OCI-LY1 (cell line): Measurements from ENCODE around the gene LCOR.

Experiments
- CTCF ChIP-seq: fragments of 200-600 bp; sonication (generic), shearing (Covaris generic); IDR thresholded peaks from 2 replicates; pipeline ENCODE4 v1.5.1; 2017; ENCODE audit warnings: mild to moderate bottlenecking, antibody characterized with exemption, low read length, moderate library complexity, mixed read lengths
- EZH2 ChIP-seq: fragments of 200-600 bp; sonication (generic), shearing (Covaris generic); IDR thresholded peaks from 2 replicates; pipeline ENCODE4 v1.8.0; 2017; ENCODE audit warnings: borderline replicate concordance, mixed run types, mild to moderate bottlenecking, antibody characterized with exemption, low read length, moderate library complexity, mixed read lengths

GRCh38 chr10:97006364-97006763 lies 174.3 kb downstream of the LCOR start:
- TF ChIP-seq CTCF (no peak), EZH2 (no peak)
